ENCODE data around the gene NEURL1. TPM values are rescaled to one million over a fixed set of nuclear protein-coding genes. Genes with fewer than 3 reads are reported as not detected.

NEURL1 gene
- total and polyA plus RNA-seq, 10 of the 15 experiments (the other 5 are each of a cell fraction or from before 2014, with no cell fraction given): 0.02 to 0.05 (median 0.05) TPM; not detected in 6

DNA sequence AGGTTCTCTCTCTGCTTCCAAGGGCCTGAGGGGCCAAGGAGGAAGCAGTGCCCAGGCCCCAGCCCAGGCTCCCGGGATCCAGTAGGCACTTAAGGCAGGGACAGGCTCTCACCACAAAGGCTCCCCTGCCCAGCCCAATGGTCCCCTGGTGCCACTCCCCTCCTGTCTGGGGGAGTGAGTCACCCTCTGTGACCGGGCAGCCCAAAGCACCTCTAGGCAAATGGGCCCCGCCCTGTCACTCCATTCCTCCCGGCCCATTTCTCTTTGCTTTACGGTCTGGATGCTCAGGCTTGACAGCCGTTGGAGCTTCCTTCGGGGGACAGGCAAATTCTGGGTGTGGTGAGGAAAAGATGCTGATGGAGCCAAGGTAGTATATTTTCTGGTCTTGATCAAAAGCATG lies 14.4 kb upstream of the NEURL1 start, which contains the start of gene CALHM3:
Gene CALHM3 (minus strand): TSS at position 106 of the 400 bp plus-strand sequence. CDS start 208 bp downstream, outside the sequence.
- no peak within 1 kb of the TSS for H3K9ac ChIP-seq (ENCODE audit: control insufficient read depth, insufficient read depth, low read length)
- no peak within 1 kb of the TSS for H2AFZ ChIP-seq (ENCODE audit: control insufficient read depth, low read depth, low read length)
- in situ Hi-C loops (cut with MboI): loop anchor here (5.0 kb wide), 1 partner anchor 62 kb away; no protein-coding TSS in a partner anchor
- no peak for TF ChIP-seq ETV6 (conservative IDR thresholded peaks at IDR 0.05 in 1 of 2, IDR thresholded peaks at IDR 0.05 in 1 of 2; ENCODE audit: borderline replicate concordance in 1 of 2, low read depth in 1 of 2)
- no peak for TF ChIP-seq CREM (IDR thresholded peaks at IDR 0.05; ENCODE audit: low read depth)
- no peak for TF ChIP-seq MEF2B (IDR thresholded peaks at IDR 0.05; ENCODE audit: partially characterized antibody, poor library complexity, severe bottlenecking)
- H3K9me3 ChIP-seq (replicated peaks; ENCODE audit: control insufficient read depth, insufficient read depth, low read length): no peaks in the 10 kb centered on the region
- intact Hi-C loops (cut with micrococcal nuclease; ENCODE audit: unreplicated experiment): no loop called here
- ChIA-PET CTCF (interaction anchor here (0.6 to 10.6 kb wide), 4 partner anchors 31 to 412 kb away, joined by 3 to 195 read pairs (median 83); partner anchors contain the start of gene CALHM2), SMC1A (ENCODE audit: uncharacterized antibody, unreplicated experiment) (interaction anchor here (3.2 kb wide), 1 partner anchor 62 kb away, joined by 32 read pairs; no protein-coding TSS in a partner anchor), POLR2A (interaction anchor here (0.6 kb wide), 1 partner anchor 325 kb away, joined by 8 read pairs; no protein-coding TSS in a partner anchor), RAD21 (ENCODE audit: unreplicated experiment) (interaction anchor here (1.2 kb wide), 1 partner anchor 64 kb away, joined by 3 read pairs; no protein-coding TSS in a partner anchor)
- H3K27ac ChIP-seq (ENCODE audit: control insufficient read depth, insufficient read depth): no peak within 1 kb of the TSS
- peaks cover 7% of the 10 kb centered on the region for H3K4me1 ChIP-seq (ENCODE audit: control insufficient read depth, insufficient read depth, low read length)
- WGBS (ENCODE audit: insufficient coverage, insufficient replicate concordance, low lambda C conversion rate, missing lambda C conversion rate): 20% methylated on average over 7 of the region's 7 CpGs
- no peaks in the 10 kb centered on the region for H4K20me1 ChIP-seq (ENCODE audit: control insufficient read depth, insufficient read depth)
- H3K36me3 ChIP-seq (ENCODE audit: control insufficient read depth in 2 of 2, insufficient read depth in 2 of 2, low read length in 1 of 2): no peaks in the 10 kb centered on the region
- H3K4me2 ChIP-seq (ENCODE audit: control insufficient read depth, insufficient read depth): no peak within 1 kb of the TSS
- BruUV-seq (replicated peaks): no TSS peak
- ATAC-seq (no peak), DNase-seq (ENCODE audit: low read depth, low spot score) (no peak), FAIRE-seq (no peak)
- no peak within 1 kb of the TSS for H3K4me3 ChIP-seq
- H3K79me2 ChIP-seq (ENCODE audit: control insufficient read depth, insufficient read depth, low read length): no peaks in the 10 kb centered on the region
- no peaks in the 10 kb centered on the region for H3K27me3 ChIP-seq (replicated peaks in 1 of 2; ENCODE audit: control insufficient read depth in 2 of 2, insufficient read depth in 2 of 2, low read length in 1 of 2)

GRCh38 chr10:103480521-103480920 lies 13.0 kb upstream of the NEURL1 start:
- no peak overlapping the region for H3K4me2 ChIP-seq (ENCODE audit: control insufficient read depth, insufficient read depth)
- intact Hi-C loops (cut with micrococcal nuclease; ENCODE audit: unreplicated experiment): loop anchor here (5.0 kb wide), 1 partner anchor 33 kb away; no protein-coding TSS in a partner anchor
- no peaks in the 10 kb centered on the region for H3K79me2 ChIP-seq (ENCODE audit: control insufficient read depth, insufficient read depth, low read length)
- in situ Hi-C loops (cut with MboI): no loop called here
- H3K27me3 ChIP-seq (replicated peaks in 1 of 2; ENCODE audit: control insufficient read depth in 2 of 2, insufficient read depth in 2 of 2, low read length in 1 of 2): no peaks in the 10 kb centered on the region
- CTCF ChIA-PET: interaction anchor here (0.7 to 10.6 kb wide), 10 partner anchors 10 to 562 kb away, joined by 3 to 195 read pairs (median 5); partner anchors contain the start of genes CALHM2 and CNNM2
- no TSS peak for BruUV-seq (replicated peaks)
- no peak overlapping the region for H3K9ac ChIP-seq (ENCODE audit: control insufficient read depth, insufficient read depth, low read length)
- peaks cover 7% of the 10 kb centered on the region for H3K4me1 ChIP-seq (ENCODE audit: control insufficient read depth, insufficient read depth, low read length)
- no peak overlapping the region for H2AFZ ChIP-seq (ENCODE audit: control insufficient read depth, low read depth, low read length)
- RAD21 ChIA-PET (ENCODE audit: unreplicated experiment): interaction anchor here (0.9 to 1.7 kb wide), 6 partner anchors 9 to 643 kb away, joined by 3 to 23 read pairs (median 3); no protein-coding TSS in a partner anchor
- no peak overlapping the region for H3K27ac ChIP-seq (ENCODE audit: control insufficient read depth, insufficient read depth)
- no peaks in the 10 kb centered on the region for H4K20me1 ChIP-seq (ENCODE audit: control insufficient read depth, insufficient read depth)
- FAIRE-seq: no peak
- no peak for DNase-seq (ENCODE audit: low read depth, low spot score)
- SMC1A ChIA-PET (ENCODE audit: uncharacterized antibody, unreplicated experiment): interaction anchor here (0.8 to 3.2 kb wide), 10 partner anchors 8 to 84 kb away, joined by 3 to 32 read pairs (median 4); partner anchors contain the start of genes ATP5MK, CALHM2 and PDCD11
- no peak overlapping the region for H3K4me3 ChIP-seq
- no peaks in the 10 kb centered on the region for H3K36me3 ChIP-seq (ENCODE audit: control insufficient read depth in 2 of 2, insufficient read depth in 2 of 2, low read length in 1 of 2)
- POLR2A ChIA-PET: no interaction called here
- no peak for ATAC-seq
- H3K9me3 ChIP-seq (replicated peaks; ENCODE audit: control insufficient read depth, insufficient read depth, low read length): no peaks in the 10 kb centered on the region
- 71% methylated on average over 5 of the region's 5 CpGs for WGBS (ENCODE audit: insufficient coverage, insufficient replicate concordance, low lambda C conversion rate, missing lambda C conversion rate)
- TF ChIP-seq NFYA (IDR thresholded peaks at IDR 0.05; ENCODE audit: borderline replicate concordance, low read depth, low read length) (no peak), ZNF622 (IDR thresholded peaks at IDR 0.05) (no peak), USF2 (IDR thresholded peaks at IDR 0.05; ENCODE audit: borderline replicate concordance, low read depth, low read length) (no peak), CBFB (IDR thresholded peaks at IDR 0.05; ENCODE audit: low read depth) (no peak), KDM1A (IDR thresholded peaks at IDR 0.05; ENCODE audit: borderline replicate concordance) (no peak), ASH2L (IDR thresholded peaks at IDR 0.05; ENCODE audit: borderline replicate concordance, low read depth) (no peak), FOS (IDR thresholded peaks at IDR 0.05; ENCODE audit: borderline replicate concordance, extremely low read depth, insufficient read length) (no peak), SUPT20H (IDR thresholded peaks at IDR 0.05; ENCODE audit: borderline replicate concordance, control insufficient read depth, low read depth, low read length) (no peak)
- TF ChIP-seq, protein P1, sequence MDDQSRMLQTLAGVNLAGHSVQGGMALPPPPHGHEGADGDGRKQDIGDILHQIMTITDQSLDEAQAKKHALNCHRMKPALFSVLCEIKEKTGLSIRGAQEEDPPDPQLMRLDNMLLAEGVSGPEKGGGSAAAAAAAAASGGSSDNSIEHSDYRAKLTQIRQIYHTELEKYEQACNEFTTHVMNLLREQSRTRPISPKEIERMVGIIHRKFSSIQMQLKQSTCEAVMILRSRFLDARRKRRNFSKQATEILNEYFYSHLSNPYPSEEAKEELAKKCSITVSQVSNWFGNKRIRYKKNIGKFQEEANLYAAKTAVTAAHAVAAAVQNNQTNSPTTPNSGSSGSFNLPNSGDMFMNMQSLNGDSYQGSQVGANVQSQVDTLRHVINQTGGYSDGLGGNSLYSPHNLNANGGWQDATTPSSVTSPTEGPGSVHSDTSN (IDR thresholded peaks at IDR 0.05; ENCODE audit: insufficient replicate concordance, low read depth, low read length): no peak

Data from GM12878 (cell line).